BE2C (cell line): ENCODE measurements around the gene FAM118A.

ENCODE experiments used
- DNase-seq: peaks from one replicate; pipeline ENCODE4 v3.0.0-alpha.2; 2020
- H3K27me3 ChIP-seq: fragments of 250-450 bp; sonication (Bioruptor Pico); 2 replicates; pipeline ENCODE4 v1.5.1; 2020; ENCODE audit warnings: mild to moderate bottlenecking
- H3K36me3 ChIP-seq: fragments of 250-450 bp; sonication (Bioruptor Pico); 2 replicates; pipeline ENCODE4 v1.5.1; 2020; ENCODE audit warnings: mild to moderate bottlenecking
- H3K4me1 ChIP-seq: fragments of 250-450 bp; sonication (Bioruptor Pico); 2 replicates; pipeline ENCODE4 v1.5.1; 2020
- H3K4me3 ChIP-seq: 2 replicates; pipeline ENCODE4 v1.5.1; 2011; ENCODE audit warnings: low read depth, low read length
- H3K9me3 ChIP-seq: fragments of 250-450 bp; sonication (Bioruptor Pico); 2 replicates; pipeline ENCODE4 v1.5.1; 2020
- CTCF ChIP-seq: IDR thresholded peaks from 2 replicates; pipeline ENCODE4 v1.5.1; 2012; ENCODE audit warnings: mild to moderate bottlenecking, low read depth, low read length

FAM118A gene

GRCh38 chr22:45318168-45318557 is 8.4 kb downstream of the FAM118A start:
- DNase-seq: peak; percentile 73
- H3K27me3 ChIP-seq: no peaks in the 10 kb centered on the region
- TF ChIP-seq CTCF: no peak
- no peaks in the 10 kb centered on the region for H3K9me3 ChIP-seq
- H3K4me1 ChIP-seq: peaks cover 41% of the 10 kb centered on the region
- H3K4me3 ChIP-seq: peak overlapping the region; percentile 49
- peaks cover 11% of the 10 kb centered on the region for H3K36me3 ChIP-seq

GRCh38 chr22:45318558-45319323 is 9.0 kb downstream of the FAM118A start:
- peak overlapping the region; percentile 49; the same call in 1 of the 2 replicates for H3K4me3 ChIP-seq
- H3K27me3 ChIP-seq: no peaks in the 10 kb centered on the region
- no peaks in the 10 kb centered on the region for H3K9me3 ChIP-seq
- peaks cover 41% of the 10 kb centered on the region for H3K4me1 ChIP-seq
- DNase-seq: no peak
- TF ChIP-seq CTCF: no peak
- H3K36me3 ChIP-seq: peaks cover 17% of the 10 kb centered on the region

GRCh38 chr22:45319324-45319685 is 9.6 kb downstream of the FAM118A start:
- peaks cover 22% of the 10 kb centered on the region for H3K36me3 ChIP-seq
- H3K4me3 ChIP-seq: no peak overlapping the region
- no peak for TF ChIP-seq CTCF
- DNase-seq: peak; percentile 47
- peaks cover 41% of the 10 kb centered on the region for H3K4me1 ChIP-seq
- no peaks in the 10 kb centered on the region for H3K27me3 ChIP-seq
- no peaks in the 10 kb centered on the region for H3K9me3 ChIP-seq

GRCh38 chr22:45320357-45320976 is 10.7 kb downstream of the FAM118A start:
- H3K4me1 ChIP-seq: peaks cover 34% of the 10 kb centered on the region
- no peak overlapping the region for H3K4me3 ChIP-seq
- DNase-seq: no peak
- no peak for TF ChIP-seq CTCF
- H3K27me3 ChIP-seq: no peaks in the 10 kb centered on the region
- H3K36me3 ChIP-seq: peaks cover 32% of the 10 kb centered on the region
- H3K9me3 ChIP-seq: no peaks in the 10 kb centered on the region

- TF ChIP-seq CTCF: no peak
- no peaks in the 10 kb centered on the region for H3K9me3 ChIP-seq
- no peaks in the 10 kb centered on the region for H3K27me3 ChIP-seq
- H3K4me1 ChIP-seq: peaks cover 33% of the 10 kb centered on the region
- H3K4me3 ChIP-seq: no peak overlapping the region
- DNase-seq: peak; percentile 23
- H3K36me3 ChIP-seq: peaks cover 38% of the 10 kb centered on the region
Measured at GRCh38 chr22:45321827-45322226, 12.1 kb downstream of the FAM118A start.
